Measurements from ENCODE around the gene SYMPK.

The SYMPK gene

GRCh38 chr19:45779231-45780145 lies 83.5 kb downstream of the SYMPK start:
- DNase-seq: peak; percentile 35

- no peak for DNase-seq
Measured at GRCh38 chr19:45778010-45778661, 84.8 kb downstream of the SYMPK start.

GRCh38 chr19:45777395-45777961 lies 85.5 kb downstream of the SYMPK start:
- DNase-seq: no peak

GRCh38 chr19:45774765-45775164 lies 88.2 kb downstream of the SYMPK start:
- no peak for DNase-seq

- no peak for DNase-seq
Measured at GRCh38 chr19:45773384-45773783, 89.6 kb downstream of the SYMPK start.

GRCh38 chr19:45772912-45773311 lies 90.0 kb downstream of the SYMPK start:
- no peak for DNase-seq

- DNase-seq: no peak
Measured at GRCh38 chr19:45772130-45772840, 90.7 kb downstream of the SYMPK start.

GRCh38 chr19:45771311-45771933 lies 91.5 kb downstream of the SYMPK start:
- no peak for DNase-seq

- DNase-seq: peak; percentile 77
Measured at GRCh38 chr19:45770192-45771101, 92.5 kb downstream of the SYMPK start.

GRCh38 chr19:45769821-45770191 lies 93.1 kb downstream of the SYMPK start:
- DNase-seq: no peak

- peak; percentile 37 for DNase-seq
Measured at GRCh38 chr19:45768984-45769782, 93.8 kb downstream of the SYMPK start, which contains the start of gene SIX5. SIX5 (minus strand) TSS chr19:45769252; CDS start chr19:45768844, 408 bp downstream.

GRCh38 chr19:45768655-45768983 lies 94.3 kb downstream of the SYMPK start:
- DNase-seq: no peak

- no peak for DNase-seq
Measured at GRCh38 chr19:45767881-45768654, 94.9 kb downstream of the SYMPK start.

GRCh38 chr19:45767410-45767880 lies 95.5 kb downstream of the SYMPK start:
- no peak for DNase-seq

GRCh38 chr19:45766869-45767346 lies 96.0 kb downstream of the SYMPK start:
- no peak for DNase-seq

GRCh38 chr19:45766296-45766868 lies 96.6 kb downstream of the SYMPK start:
- no peak for DNase-seq

- no peak for DNase-seq
Measured at GRCh38 chr19:45765702-45766295, 97.1 kb downstream of the SYMPK start.
